T follicular helper cell (primary cell): Measurements from ENCODE around the gene OR7D2.
"Not testable (repeated sequence)": the region's sequence is repeated elsewhere in the genome, so short reads cannot be mapped to it uniquely, and the experiment has no call there.

Experiments used
- DNase-seq: peaks from one replicate; pipeline ENCODE4 v3.0.0-alpha.2; 2020; ENCODE audit warnings: low read depth
- total RNA-seq, 2 experiments: gene quantifications; one replicate each; lab custom pipeline; 2026; lab: John Stamatoyannopoulos, UW

Gene OR7D2
- total RNA-seq: 0.43 to 2.2 reads per million in 2 experiments

GRCh38 chr19:9178901-9179300 is at the start of gene OR7D2:
Gene OR7D2 (plus strand): TSS chr19:9178979. CDS start chr19:9185782, 6,803 bp downstream.
- DNase-seq: no peak

- DNase-seq: no peak
Observed at GRCh38 chr19:9130965-9131364, 47.8 kb upstream of the OR7D2 start.

- no peak for DNase-seq
Observed at GRCh38 chr19:9132422-9132821, 46.4 kb upstream of the OR7D2 start.

DNA sequence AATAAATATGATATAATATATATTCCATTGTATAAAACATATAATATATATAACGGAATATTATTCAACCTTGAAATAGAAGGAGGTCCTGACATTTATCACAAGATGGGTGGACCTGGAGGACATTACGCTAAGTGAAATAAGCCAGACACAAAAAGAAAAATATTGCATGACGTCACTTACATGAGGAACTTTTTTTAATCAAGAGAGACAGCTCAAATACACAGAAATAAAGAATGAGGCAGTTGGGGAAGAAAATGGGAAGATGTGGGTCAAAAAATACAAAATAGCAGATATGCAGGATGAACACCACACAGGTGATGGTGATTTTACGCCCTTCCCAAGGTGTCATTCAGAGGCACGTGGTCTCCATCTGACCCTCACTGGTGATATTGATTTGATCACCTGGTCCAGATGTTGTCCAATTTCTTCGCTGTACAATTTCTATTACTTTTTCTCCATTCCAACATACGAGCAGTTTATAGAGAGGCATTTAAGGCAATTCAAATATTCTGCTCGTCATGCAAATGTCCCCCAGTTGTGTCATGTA is 39.1 kb upstream of the OR7D2 start:
- DNase-seq: no peak

DNA sequence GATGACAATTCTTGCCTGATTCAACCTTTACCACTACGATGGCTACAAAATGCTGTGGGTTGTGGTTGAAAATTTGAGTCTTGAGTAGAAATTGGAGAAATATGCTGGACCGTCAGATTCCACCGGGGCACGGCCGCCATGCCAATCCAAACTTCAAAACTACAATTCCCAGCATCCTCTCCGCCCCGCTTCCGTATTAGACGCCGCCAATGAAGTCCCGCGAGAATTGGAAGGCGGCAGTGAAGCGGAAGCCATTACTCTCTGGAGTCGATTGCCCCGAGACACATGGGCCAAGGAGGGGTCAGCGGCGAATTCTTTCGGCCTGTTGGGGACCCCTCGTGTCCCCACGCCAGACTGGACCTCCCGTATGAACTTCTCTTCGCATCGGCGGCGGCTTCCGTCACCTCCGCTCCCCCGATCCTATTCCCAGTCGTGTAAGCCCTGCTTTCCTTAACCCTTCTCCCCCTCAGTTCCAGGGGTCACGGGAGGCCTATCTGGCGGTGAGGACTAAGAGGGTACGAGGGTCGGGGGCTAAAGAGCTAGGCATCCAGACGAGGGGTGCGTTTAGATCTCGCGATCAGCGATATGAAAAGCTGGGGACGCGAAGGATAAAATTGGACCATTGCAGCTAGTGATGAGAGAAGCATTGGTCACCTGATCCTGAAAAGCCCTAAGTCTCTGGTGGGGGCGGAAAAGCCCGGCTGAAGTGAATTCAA is 38.5 kb upstream of the OR7D2 start, which contains the start of gene ZNF317:
ZNF317 (plus strand) TSS at position 239 of the 716 bp plus-strand sequence. CDS start 15,620 bp downstream, outside the sequence.
- peak; percentile 87 for DNase-seq

- DNase-seq: no peak
Observed at GRCh38 chr19:9144920-9145319, 33.9 kb upstream of the OR7D2 start.

DNA sequence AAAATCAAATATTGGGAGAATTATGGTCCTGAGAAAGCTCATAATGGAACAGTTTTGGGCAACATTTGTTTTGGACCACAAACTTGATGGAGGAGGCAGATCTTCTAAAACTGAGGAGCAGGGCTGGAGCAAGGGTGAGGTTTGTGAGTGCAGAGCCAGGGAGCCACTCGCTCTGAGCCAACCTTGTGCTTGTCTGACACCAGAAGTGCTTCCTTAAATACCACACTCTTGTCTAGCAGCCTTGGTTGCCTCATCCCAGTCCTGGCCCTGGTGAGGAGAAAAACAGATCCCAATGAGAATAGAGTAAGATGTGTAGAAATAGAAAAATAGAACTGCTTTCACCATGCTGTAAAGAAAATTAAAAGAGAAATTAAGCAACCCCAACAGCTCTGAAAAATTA is 31.9 kb upstream of the OR7D2 start:
- DNase-seq: no peak

DNA sequence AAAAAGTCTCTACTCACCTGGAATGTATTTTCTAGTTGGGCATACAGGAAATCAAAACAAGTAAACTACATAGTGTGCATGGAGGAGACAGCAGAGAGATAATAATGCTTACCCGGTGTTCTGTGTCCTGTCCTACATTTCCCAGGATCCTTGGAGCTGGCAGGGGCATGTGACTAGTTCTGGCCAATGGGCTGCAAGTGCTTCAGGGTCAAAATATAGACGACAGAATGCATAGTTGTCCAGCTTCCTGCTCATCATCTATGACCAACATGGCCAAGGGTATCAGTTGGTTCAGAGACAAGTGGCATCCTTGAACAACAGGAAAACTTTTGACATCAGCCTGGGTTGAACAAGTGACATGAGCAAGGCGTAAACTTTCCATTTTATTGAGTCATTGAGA is 30.1 kb upstream of the OR7D2 start:
- DNase-seq: no peak

- no peak for DNase-seq
Observed at GRCh38 chr19:9149997-9150396, 28.8 kb upstream of the OR7D2 start.

- no peak for DNase-seq
Observed at GRCh38 chr19:9150650-9151049, 28.1 kb upstream of the OR7D2 start.

DNA sequence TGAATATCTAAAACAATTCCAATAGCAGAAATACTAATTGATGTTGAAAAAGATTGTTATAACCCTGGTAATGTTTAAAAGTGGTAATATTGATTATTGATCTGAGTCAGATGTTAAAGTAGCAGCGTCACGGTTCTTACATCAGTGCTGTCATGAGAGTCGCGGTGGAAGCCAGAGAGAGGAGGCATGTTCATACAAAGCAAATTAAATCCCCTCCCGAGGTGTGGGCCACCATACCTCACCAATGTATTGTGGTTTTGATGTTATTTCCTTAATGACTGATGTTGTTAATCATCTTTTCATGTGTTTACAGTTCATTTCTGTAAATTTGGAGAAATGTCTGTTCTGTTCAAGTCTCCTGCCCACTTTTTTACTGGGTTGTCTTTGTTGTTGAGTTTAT is 27.4 kb upstream of the OR7D2 start:
- no peak for DNase-seq

GRCh38 chr19:9155591-9155990 is 23.2 kb upstream of the OR7D2 start:
- no peak for DNase-seq

DNA sequence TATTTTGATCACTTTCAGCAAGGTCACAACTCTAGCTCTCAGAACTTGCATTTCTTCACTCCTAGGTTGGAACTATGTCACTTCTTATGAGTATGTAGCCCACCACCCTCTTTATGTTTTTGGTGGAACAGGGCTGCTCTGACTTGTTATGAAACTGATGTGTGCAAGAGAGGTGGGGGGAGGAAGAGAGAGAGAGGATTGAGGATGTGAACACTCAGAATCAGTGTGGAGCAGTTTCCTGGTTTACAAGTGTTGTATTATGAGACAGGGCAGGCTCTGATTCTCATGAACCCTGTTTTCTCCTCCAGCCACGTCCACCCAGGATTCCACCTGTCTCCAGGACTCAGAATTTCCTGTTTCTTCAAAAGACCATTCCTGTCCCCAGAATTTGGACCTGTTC is 22.5 kb upstream of the OR7D2 start:
- no peak for DNase-seq

GRCh38 chr19:9159891-9160290 is 18.9 kb upstream of the OR7D2 start:
- no peak for DNase-seq

DNA sequence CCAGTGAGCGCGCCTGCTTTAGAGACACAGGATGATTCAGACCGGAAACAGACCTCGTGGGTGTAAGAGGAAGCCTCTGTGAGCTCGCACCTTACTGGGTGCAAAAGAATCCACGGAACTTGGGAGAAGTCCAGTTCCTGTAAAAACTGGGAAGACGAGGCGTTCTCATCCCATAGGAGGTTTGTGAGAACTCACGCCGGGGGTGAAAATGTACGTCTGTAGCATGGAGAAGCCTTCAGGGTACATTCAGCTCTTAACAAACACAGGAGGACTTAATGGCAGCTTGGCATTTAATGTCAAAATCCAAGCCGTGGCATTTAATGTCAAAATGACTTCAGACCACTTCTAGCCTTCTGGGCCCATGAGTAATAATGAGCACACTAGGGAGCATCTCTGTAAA is 17.4 kb upstream of the OR7D2 start:
- no peak for DNase-seq

DNA sequence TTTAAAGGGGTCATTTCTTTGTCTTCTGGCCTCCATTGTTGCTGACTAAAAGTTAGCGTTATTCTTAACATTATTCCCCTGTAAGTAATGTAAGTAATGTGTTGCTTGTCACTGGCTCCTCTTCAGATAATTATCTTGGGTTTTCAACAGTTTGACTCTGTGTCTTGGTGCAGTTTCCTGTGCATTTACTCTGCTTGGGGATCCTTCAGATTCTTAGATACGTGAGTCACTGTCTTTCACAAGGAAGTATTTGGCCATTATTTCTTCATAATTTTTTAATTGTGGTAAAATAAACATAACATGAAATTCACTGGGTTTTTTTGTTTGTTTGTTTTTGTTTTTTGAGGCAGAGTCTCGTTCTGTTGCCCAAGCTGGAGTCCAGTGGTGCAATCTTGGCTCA is 13.5 kb upstream of the OR7D2 start:
- DNase-seq: no peak

DNA sequence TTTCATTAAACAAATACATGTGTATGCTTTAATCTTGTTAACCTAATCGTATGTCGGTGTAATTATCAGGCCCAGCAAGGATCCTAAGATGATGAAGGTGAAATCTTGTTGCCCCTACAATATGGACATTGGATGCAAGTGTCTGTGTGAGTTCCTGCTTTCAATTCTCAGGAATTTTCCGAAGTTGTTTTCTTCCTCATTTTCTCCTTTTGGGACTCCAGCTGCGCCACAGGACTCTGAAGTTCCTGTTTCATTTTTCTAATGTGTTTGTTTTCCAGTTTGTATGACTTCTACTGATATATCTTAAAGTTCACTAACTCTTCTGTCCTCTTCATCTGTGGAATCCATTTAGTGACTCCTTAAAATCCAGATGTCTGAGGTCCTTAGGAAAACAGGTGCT is 11.9 kb upstream of the OR7D2 start:
- no peak for DNase-seq

GRCh38 chr19:9171393-9171991 is 7.3 kb upstream of the OR7D2 start:
- DNase-seq: no peak

DNA sequence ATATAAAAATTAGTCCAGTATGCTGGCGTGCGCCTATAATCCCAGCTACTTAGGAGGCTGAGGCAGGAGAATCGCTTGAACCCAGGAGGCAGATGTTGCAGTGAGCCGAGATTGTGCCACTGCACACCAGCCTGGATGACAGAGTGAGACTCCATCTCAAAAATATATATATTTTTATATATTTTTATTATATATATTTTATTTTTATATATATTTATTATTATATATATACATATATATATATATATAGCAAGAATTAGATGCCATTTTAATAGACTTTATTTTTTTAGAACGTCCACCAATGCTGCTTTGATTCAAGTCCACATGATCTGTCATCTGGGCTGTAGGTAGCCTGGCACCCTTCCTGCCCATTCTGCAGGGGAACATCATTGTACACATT is 3.5 kb upstream of the OR7D2 start:
- no peak for DNase-seq

GRCh38 chr19:9183000-9183399 is 4.2 kb downstream of the OR7D2 start:
- DNase-seq: no peak

DNA sequence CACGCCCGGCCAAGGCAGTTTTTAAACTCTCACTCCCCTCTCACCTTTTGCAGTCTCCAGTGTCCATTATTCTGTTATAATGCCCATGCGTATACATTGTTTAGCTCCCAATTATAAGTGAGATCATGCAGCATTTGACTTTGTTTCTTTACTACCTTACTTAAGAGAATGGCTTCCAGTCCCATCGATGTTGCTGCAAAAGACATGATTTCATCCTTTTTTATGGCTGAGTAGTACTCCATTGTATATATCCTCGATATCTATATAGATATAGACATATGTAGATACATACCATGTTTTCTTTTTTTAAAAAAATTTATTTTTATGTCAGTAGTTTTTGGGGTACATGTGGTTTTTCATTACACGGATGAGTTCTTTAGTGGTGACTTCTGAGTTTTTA is 8.4 kb downstream of the OR7D2 start:
- DNase-seq: no peak

DNA sequence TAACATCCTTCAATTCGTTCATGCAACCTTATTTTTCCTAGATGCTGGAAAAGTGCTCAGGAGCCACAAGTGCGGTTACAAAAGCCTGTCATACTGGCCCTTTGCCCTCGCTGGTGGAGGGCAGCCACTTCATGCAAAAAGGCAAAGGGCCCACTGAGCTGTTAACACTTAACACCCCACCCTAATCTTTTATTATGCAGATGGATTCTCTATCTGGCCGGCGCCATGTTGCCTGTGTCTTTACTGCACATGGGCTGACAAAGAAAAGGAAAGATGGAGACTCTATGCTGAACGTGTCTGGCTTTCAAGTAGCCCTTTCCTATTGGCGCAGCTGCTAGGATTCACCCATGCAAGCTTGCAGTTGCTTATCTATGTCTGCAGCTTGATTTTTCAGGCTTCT is 10.8 kb downstream of the OR7D2 start:
- no peak for DNase-seq

DNA sequence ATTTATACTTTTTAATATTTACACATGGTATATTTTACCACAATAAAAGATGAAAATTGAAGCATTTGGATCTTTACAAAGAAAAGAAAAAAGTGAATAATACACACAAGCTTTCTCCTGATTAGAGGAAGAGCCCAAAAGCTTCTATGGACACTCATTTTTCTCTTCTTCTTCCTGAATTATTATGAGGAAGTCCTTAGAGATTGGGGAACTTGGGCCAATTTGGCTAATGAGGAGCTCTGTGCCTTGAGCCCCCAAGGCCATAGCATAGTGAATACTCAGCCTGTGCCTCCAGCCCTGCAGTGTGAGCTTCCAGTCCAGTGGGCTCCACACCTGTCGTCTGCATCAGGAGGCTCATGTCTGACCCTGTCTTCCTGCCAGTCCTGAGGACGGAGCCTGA is 19.3 kb downstream of the OR7D2 start:
- DNase-seq: not testable (repeated sequence)
